A549 (cell line): ENCODE results near the gene FAM53B.

Experiments used
- EP300 ChIP-seq, 2 experiments: fragments of >200 bp; sonication (Bioruptor Twin); formaldehyde crosslinking; IDR thresholded peaks; 2 replicates in 1 of 2; 3 replicates in 1 of 2; pipeline ENCODE4 v1.6.1; 2016 to 2017
- ESRRA ChIP-seq: fragments of 150-350 bp; IDR thresholded peaks from 2 replicates; pipeline ENCODE4 v1.6.1; 2014; ENCODE audit warnings: mild to moderate bottlenecking, low read length, borderline replicate concordance
- HOXB13 ChIP-seq: fragments of 250-450 bp; sonication (Bioruptor Pico); IDR thresholded peaks from 2 replicates; pipeline ENCODE4 v1.5.0; 2020; ENCODE audit warnings: low read depth, mild to moderate bottlenecking, moderate library complexity
- MAZ ChIP-seq: fragments of 150-350 bp; IDR thresholded peaks from 2 replicates; pipeline ENCODE4 v1.6.1; 2014; ENCODE audit warnings: antibody characterized with exemption, low read depth, low read length, borderline replicate concordance
- MYC ChIP-seq: IDR thresholded peaks from 2 replicates; pipeline ENCODE4 v1.6.1; 2012; ENCODE audit warnings: mild to moderate bottlenecking, inconsistent platforms, low read length, improper control_type of control experiment, borderline replicate concordance
- NPAS2 ChIP-seq: fragments of 250-450 bp; sonication (Bioruptor Pico); IDR thresholded peaks from 2 replicates; pipeline ENCODE4 v1.8.0; 2022; ENCODE audit warnings: mild to moderate bottlenecking, moderate library complexity, borderline replicate concordance
- POLR2A ChIP-seq: IDR thresholded peaks from 2 replicates; pipeline ENCODE4 v1.6.1; 2012; ENCODE audit warnings: mild to moderate bottlenecking, low read length
- ZFP36 ChIP-seq: fragments of 450-650 bp; IDR thresholded peaks from 2 replicates; pipeline ENCODE4 v1.6.1; 2014; ENCODE audit warnings: borderline replicate concordance; ENCODE audit not compliant: partially characterized antibody
- TF ChIP-seq, protein P1 (sequence below): fragments of >200 bp; sonication (Bioruptor Twin); formaldehyde crosslinking; IDR thresholded peaks from 3 replicates; pipeline ENCODE4 v1.5.1; 2016
- TF ChIP-seq, protein P2 (sequence below): fragments of >200 bp; sonication (Bioruptor Twin); formaldehyde crosslinking; IDR thresholded peaks from 2 replicates; pipeline ENCODE4 v1.6.1; 2016

DNA sequence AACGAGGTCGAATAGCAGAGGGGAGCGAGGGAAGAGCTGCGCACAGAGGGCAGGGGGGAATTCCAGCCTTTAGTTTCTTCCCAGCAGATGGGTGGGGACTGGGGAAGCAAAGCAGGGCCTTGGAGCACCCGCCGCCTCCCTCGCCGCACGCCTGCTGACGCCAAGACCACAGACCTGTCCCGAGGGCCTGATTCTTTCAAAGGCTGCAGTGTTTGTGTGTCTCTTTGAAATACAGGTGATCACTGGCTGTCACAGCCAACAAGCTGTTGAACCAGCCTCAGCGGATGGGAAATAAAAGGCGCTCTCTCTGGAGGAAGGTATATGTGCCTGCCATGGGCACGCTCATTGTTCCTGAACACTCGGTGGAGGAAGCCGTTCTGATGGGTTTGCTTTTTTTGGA is 119.3 kb downstream of the FAM53B start:
- TF ChIP-seq, protein P1, sequence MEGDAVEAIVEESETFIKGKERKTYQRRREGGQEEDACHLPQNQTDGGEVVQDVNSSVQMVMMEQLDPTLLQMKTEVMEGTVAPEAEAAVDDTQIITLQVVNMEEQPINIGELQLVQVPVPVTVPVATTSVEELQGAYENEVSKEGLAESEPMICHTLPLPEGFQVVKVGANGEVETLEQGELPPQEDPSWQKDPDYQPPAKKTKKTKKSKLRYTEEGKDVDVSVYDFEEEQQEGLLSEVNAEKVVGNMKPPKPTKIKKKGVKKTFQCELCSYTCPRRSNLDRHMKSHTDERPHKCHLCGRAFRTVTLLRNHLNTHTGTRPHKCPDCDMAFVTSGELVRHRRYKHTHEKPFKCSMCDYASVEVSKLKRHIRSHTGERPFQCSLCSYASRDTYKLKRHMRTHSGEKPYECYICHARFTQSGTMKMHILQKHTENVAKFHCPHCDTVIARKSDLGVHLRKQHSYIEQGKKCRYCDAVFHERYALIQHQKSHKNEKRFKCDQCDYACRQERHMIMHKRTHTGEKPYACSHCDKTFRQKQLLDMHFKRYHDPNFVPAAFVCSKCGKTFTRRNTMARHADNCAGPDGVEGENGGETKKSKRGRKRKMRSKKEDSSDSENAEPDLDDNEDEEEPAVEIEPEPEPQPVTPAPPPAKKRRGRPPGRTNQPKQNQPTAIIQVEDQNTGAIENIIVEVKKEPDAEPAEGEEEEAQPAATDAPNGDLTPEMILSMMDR: no peak
- TF ChIP-seq ZFP36 (no peak), HOXB13 (no peak), MAZ (no peak), MYC (no peak), EP300 (IDR thresholded peaks at IDR 0.05) (no peak), POLR2A (no peak), ESRRA (no peak), NPAS2 (CRISPR knock-in tag) (no peak)
- TF ChIP-seq, protein P2, sequence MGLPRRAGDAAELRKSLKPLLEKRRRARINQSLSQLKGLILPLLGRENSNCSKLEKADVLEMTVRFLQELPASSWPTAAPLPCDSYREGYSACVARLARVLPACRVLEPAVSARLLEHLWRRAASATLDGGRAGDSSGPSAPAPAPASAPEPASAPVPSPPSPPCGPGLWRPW: no peak
